CD4-positive, alpha-beta T cell treated with Interleukin-6 for 4 hours (primary cell): ENCODE measurements around the gene ASB18.

Source experiments
- DNase-seq: peaks from one replicate; pipeline ENCODE4 v3.0.0-alpha.2; 2020; ENCODE audit warnings: mixed read lengths

ASB18 gene

GRCh38 chr2:236205867-236206645 lies 58.1 kb downstream of the ASB18 start:
- DNase-seq = no peak

DNA sequence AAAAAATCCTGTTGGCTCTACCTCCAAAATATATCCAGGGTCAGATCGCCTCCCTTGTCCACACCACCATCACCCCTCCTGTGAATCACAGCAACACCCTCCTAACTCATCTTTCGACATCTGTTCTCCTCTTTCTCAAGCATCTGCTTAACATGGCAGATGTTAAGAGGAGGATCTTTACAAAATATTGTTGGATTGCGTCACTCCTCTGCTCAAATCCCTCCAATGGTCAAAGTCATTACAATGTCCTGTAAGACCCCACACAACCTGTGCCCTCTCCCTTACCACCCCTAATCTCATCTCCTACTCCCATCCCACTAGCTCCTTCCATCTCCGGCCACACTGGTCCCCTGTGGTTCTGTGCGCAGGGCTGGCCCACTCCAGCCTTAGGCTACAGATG lies 59.3 kb downstream of the ASB18 start:
- DNase-seq = no peak

GRCh38 chr2:236200378-236200777 lies 63.8 kb downstream of the ASB18 start:
- DNase-seq = no peak

GRCh38 chr2:236196366-236196765 lies 67.8 kb downstream of the ASB18 start:
- DNase-seq = no peak

DNA sequence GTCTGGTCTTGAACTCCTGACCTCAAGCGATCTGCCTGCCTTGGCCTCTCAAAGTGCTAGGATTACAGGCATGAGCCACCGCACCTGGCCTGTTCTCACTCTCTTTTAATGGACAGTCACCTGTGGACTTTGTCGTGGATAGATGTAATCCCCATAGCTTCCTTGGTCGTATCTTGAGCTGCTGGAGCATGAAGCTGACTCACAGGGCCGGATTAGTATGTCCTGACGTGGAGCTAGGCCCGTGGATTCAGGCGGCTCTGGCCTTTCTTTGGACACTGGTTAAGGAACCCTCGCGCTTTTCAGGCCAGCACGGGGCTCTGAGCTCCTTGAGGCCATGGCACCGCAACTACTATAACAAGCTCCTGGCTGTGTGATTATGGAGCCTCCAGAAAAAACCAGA lies 68.5 kb downstream of the ASB18 start:
- no peak for DNase-seq

DNA sequence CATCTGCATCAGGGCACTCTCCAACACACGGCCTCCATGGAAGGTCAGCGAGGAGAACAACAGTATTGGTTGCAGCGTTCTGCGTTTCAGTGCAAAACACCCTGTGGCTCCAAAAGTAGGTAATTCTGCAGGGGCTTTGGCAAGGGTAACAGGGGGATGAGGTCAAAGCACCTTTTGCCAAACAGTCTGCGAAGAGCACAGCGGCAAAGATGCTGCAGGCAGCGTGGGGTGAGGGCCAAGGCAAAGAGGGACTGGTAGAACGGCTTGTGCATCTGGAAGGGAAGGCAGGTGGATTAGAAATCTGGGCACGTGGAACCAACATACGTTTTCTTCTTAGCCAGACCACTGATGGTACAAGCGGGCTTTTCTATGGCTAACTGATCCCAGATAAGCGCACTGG lies 69.4 kb downstream of the ASB18 start:
- DNase-seq = no peak

- DNase-seq = no peak
These were observed 71.2 kb downstream of the ASB18 start for GRCh38 chr2:236193026-236193425.

- DNase-seq = no peak
These were observed 73.5 kb downstream of the ASB18 start for GRCh38 chr2:236190674-236191073.

DNA sequence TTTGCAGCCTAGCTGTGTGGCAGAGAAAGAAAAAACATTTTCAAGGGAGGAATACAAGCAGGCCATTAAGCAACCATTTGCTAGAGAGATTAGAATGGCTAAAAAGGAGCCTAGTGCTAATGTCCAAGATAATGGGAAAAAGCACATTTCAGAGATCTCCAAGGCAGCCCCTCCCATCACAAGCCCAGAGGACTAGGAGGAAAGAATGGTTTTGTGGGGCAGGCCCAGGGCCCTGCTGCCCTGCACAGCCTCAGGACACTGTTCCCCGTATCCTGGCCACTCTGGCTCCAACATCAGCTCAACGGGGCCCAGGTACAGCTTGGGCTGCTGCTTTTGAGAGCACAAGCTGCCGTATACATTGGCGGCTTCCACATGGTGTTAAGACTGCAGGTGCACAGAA lies 79.5 kb downstream of the ASB18 start:
- no peak for DNase-seq

- DNase-seq = peak; percentile 21
These were observed 83.3 kb downstream of the ASB18 start for GRCh38 chr2:236180831-236181453.

- no peak for DNase-seq
These were observed 84.0 kb downstream of the ASB18 start for GRCh38 chr2:236180076-236180816.

DNA sequence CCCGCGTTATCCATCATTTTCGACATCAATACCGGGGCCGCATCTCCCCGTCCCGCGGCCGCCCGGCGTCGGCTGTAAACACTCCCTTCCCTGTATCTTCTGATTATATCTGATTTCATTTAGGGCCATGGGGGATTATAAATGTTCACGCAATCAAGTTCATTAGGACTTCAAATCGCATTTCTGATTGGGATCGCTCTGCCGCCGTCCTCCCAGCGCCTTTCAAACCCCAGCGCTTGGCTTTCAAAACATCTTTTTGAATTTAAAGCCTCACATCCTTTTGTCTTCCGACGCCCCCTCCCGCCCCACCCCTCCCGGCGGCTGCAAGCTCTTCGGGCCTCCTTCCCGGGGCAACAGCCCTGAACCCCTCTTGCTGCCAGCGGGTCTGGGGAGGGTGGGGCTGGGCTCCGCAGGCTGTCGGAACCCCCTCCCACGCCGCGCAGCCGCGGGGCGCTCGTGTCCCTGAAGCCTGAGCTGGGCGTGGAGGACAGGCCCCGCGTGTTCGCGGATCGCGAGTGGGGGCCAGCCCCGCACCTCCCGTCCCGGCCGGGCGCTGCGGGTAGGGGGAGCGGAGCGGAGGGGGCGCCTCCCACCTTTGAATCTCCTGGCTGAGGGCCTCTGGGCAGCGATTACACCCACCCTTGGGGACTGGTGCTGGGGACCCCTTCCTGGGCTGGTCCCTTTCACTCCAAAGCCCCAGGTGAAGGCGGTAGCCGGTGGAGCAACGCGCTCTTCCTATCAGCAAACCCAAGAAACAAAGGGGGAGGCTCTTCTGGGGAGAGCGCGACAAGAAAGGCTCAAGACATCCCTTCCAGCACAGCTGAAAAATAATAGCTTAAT lies 84.8 kb downstream of the ASB18 start:
- no peak for DNase-seq

DNA sequence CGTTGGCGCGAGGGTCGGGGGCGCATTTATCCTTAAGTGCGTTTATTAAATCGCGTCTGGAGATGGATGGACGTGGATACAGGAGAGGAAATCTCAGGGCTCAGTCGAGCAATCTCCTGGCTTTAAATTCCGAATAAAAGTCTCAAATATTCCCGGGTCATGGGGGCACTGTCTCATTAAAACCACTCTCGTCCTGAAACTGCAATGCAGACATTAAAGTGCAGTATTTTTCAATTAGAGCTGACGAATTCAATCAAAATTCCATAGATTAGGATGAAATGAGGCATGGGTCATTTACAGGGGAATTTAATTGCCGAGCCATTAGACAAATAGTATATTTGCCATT lies 85.3 kb downstream of the ASB18 start:
- DNase-seq = no peak

GRCh38 chr2:236177967-236178889 lies 86.0 kb downstream of the ASB18 start:
- no peak for DNase-seq

DNA sequence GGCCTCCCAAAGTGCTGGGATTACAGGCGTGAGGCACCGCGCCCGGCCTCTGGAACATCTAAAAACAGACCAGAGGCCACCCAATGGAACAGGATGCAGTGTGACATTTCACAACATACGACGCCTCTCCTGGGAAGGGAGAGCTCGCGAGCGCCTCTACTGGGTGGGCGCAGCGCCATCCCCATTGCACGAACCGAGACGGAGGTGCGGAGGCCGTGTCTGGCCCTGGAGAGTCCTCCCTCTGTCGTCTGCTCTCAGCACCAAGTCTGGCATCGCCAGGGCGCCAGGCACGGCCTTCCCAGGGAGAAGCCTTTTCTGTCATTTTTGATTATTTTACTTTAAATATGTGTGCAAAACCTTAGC lies 86.6 kb downstream of the ASB18 start:
- DNase-seq = no peak

DNA sequence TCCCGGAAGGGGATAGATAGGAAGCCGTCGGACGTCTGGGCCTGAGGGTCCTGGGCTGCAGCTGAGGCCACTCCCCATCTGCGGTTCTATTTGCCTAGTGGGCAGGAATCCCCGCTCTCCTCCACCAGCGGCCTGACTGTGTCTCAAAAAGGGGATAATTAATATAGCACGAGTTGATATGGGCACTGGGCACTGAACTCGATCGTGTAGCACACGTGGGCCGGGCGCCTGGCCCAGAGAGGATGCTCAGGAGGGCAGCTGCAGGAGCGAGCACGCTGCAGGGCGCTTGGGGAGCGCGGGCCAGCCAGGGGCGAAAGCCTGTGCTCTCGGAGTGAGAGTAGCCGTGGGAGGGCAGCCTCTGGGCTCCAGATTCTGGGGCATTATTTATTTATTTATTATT lies 87.3 kb downstream of the ASB18 start:
- no peak for DNase-seq

GRCh38 chr2:236176417-236176816 lies 87.8 kb downstream of the ASB18 start:
- DNase-seq = no peak

- DNase-seq = no peak
These were observed 88.6 kb downstream of the ASB18 start for GRCh38 chr2:236175548-236176150.

DNA sequence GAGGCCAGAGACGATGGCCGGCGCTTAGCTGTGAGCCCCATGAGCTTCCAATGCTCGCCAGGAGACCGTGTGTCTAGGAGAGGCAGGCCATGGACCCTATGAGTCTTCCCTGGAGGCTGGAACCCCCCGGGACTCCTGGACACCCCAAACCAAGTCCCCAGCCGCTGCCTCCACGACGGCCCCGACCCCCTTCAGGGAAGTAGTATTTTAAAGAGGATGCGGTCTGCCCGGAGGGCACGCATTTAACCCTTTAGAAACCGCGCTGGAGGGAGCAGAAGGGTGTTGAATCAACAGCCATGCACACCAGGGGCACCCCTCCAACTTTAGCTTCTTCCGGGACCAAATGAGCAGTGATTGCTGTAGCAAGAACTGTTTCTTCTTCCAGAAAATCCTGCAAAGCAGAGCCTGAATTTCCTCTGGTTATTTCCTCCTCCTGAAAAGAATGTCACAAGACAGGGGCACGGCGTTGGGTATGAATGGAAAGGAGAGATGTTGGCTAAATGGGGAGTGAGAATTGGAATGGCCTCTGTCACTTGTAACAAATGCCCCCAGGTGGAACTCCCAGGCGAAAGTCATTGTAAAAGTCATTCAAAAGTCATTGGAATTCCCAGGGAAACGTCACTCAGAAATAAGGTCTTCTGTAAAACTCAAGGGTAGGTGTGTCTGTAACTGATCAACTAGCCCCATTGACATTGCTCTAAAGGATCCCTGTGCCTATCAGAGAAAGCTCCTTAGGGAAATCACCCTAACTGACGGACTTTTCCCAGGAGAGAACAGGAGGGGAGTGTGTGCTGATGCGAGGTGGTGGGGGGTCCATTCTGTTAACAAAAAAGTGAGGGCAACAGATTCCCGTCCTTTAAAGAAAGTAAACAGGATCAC lies 90.2 kb downstream of the ASB18 start:
- no peak for DNase-seq

DNA sequence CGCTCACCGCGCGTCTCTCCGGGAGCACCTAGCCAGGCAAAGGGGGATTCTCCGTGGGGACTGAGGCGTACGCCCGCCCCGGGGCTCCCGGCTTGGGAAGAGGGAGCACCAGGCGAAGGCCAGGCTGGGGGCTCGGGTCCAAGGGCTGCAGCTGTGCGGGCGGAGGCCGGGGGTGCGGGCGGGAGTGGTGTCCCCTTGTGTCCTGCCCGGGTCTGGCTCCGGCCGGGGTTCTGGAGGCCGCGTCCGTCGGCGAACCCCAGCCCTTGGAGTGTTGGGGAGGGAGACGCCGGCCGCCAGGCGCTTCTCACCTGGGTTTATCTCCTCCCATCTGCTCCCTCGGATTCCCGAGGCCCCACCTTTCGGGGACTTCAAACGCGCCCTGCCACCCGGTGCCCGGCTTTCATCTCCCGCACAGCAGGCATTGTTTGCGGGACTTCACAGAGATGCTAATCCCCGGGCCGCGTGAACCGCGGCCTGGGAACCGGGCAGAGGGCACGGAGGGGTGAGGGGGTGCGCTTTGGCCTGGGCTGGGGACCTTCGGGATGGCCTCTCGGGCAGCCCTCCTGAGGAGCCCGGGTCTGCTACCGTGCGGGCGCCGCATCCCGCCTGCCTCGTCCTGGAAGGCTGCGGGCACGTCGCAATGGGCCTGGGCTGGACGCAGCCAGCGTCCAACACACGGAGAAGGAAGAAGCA lies 91.0 kb downstream of the ASB18 start:
- no peak for DNase-seq
